ENCODE results near the gene ANKRD1. TPM values are rescaled to one million over a fixed set of nuclear protein-coding genes. Genes with fewer than 3 reads are reported as not detected.

The ANKRD1 gene
- total and polyA plus RNA-seq, 2 donors (not counting 3 experiments of a cell fraction or from before 2014, with no cell fraction given): 593 to 664 TPM

DNA sequence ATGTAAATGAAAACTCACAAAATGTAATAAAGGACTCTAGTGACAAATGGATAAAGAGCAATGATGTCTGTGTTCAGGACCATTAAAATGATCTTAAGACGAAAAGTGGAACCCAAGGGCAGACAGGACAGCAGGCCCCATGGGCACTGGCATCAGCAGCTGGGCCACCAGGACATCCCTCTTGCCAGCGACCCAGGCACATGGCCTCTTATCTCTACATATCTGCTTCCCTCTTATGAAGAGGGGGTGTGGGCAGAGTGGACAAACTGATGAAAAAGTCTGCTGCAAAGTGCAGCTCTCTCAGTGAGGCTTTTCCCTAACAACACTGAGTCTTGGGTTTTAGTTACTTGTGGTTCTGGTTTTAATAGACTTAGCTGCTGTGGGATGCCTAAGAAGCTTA, 44.8 kb upstream of the ANKRD1 start:
- Histone ChIP-seq H3K4me3 (replicated peaks in 1 of 3; ENCODE audit: insufficient read depth in 1 of 3, low read depth in 1 of 3, low read length in 3 of 3) (no peak overlapping the region), H3K9me1 (replicated peaks; ENCODE audit: control insufficient read depth, extremely low read depth, insufficient read depth, low read length) (no peaks in the 10 kb centered on the region), H3K27ac (ENCODE audit: insufficient read depth, low read depth, low read length) (no peak overlapping the region), H3K27me3 (ENCODE audit: control insufficient read depth in 2 of 2, insufficient read depth in 2 of 2, low read length in 2 of 2) (no peaks in the 10 kb centered on the region), H3K9me3 (replicated peaks; ENCODE audit: control insufficient read depth, insufficient read depth, low read length) (no peaks in the 10 kb centered on the region), H3K9ac (replicated peaks; ENCODE audit: extremely low read depth, insufficient read depth, low read length) (no peak overlapping the region), H3K4me2 (ENCODE audit: insufficient read depth, low read length) (no peak overlapping the region), H4K20me1 (replicated peaks; ENCODE audit: control insufficient read depth, extremely low read depth, insufficient read depth, low read length) (no peaks in the 10 kb centered on the region), H2AFZ (ENCODE audit: low read depth, low read length) (no peak overlapping the region), H3K4me1 (ENCODE audit: control insufficient read depth, extremely low read depth, insufficient read depth, low read length) (peaks cover 11% of the 10 kb centered on the region), H3K79me2 (ENCODE audit: control insufficient read depth, insufficient read depth, low read length) (no peaks in the 10 kb centered on the region), H3K36me3 (ENCODE audit: control insufficient read depth in 2 of 2, extremely low read depth in 1 of 2, insufficient read depth in 2 of 2, low read length in 2 of 2) (no peaks in the 10 kb centered on the region)
- POLR2A ChIA-PET: no interaction called here
- BruUV-seq (replicated peaks): no TSS peak
- intact Hi-C loops (cut with micrococcal nuclease): no loop called here
- FAIRE-seq (no peak), DNase-seq (ENCODE audit: low read depth, low spot score) (no peak)
- dilution Hi-C loops (cut with MboI; ENCODE audit: extremely low pct_ligation_motif_present, low sequenced_read_pairs): no loop called here
- CTCF ChIA-PET: interaction anchor here (1.3 kb wide), 1 partner anchor 16 kb away, joined by 3 read pairs; no protein-coding TSS in a partner anchor
- TF ChIP-seq FOS (IDR thresholded peaks at IDR 0.05; ENCODE audit: borderline replicate concordance, insufficient read depth, low read length) (no peak), MYC (IDR thresholded peaks at IDR 0.05; ENCODE audit: low read depth, low read length) (no peak), POLR2A (IDR thresholded peaks at IDR 0.05; ENCODE audit: low read depth, low read length) (no peak), EZH2 (IDR thresholded peaks at IDR 0.05; ENCODE audit: borderline replicate concordance, low read depth, low read length, severe bottlenecking) (no peak), POLR2AphosphoS5 (IDR thresholded peaks at IDR 0.05; ENCODE audit: insufficient read depth, low read depth, low read length) (no peak), JUN (IDR thresholded peaks at IDR 0.05; ENCODE audit: borderline replicate concordance, insufficient read depth, insufficient read length, low read depth) (no peak), GATA2 (IDR thresholded peaks at IDR 0.05; ENCODE audit: insufficient read depth, insufficient read length, low read depth, low read length) (no peak)
- TF ChIP-seq, protein P1, sequence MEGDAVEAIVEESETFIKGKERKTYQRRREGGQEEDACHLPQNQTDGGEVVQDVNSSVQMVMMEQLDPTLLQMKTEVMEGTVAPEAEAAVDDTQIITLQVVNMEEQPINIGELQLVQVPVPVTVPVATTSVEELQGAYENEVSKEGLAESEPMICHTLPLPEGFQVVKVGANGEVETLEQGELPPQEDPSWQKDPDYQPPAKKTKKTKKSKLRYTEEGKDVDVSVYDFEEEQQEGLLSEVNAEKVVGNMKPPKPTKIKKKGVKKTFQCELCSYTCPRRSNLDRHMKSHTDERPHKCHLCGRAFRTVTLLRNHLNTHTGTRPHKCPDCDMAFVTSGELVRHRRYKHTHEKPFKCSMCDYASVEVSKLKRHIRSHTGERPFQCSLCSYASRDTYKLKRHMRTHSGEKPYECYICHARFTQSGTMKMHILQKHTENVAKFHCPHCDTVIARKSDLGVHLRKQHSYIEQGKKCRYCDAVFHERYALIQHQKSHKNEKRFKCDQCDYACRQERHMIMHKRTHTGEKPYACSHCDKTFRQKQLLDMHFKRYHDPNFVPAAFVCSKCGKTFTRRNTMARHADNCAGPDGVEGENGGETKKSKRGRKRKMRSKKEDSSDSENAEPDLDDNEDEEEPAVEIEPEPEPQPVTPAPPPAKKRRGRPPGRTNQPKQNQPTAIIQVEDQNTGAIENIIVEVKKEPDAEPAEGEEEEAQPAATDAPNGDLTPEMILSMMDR (IDR thresholded peaks at IDR 0.05; ENCODE audit: extremely low read depth in 1 of 2, insufficient read depth in 1 of 2, low read depth in 1 of 2, low read length in 2 of 2): no peak
- TF ChIP-seq, protein P2, sequence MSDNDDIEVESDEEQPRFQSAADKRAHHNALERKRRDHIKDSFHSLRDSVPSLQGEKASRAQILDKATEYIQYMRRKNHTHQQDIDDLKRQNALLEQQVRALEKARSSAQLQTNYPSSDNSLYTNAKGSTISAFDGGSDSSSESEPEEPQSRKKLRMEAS (IDR thresholded peaks at IDR 0.05; ENCODE audit: insufficient read depth, insufficient read length): no peak
